Measurements from ENCODE around the gene LGALS1. TPM values are rescaled to one million over a fixed set of nuclear protein-coding genes. Genes with fewer than 3 reads are reported as not detected.
A peak's percentile ranks its signal among the peaks of the same experiment; 100 is the strongest.

The LGALS1 gene
- total RNA-seq, 2 donors from 2014 or later, result 10.4 to 16.0 TPM

GRCh38 chr22:37639070-37639760, 36.2 kb upstream of the LGALS1 start, which contains the start of gene SH3BP1:
SH3BP1 (plus strand) TSS chr22:37639669; CDS start chr22:37639788, 119 bp downstream.
- Histone ChIP-seq H3K27ac (ENCODE audit: low read depth, low read length) (no peak within 1 kb of the TSS), H3K36me3 (ENCODE audit: control insufficient read depth, insufficient read depth, low read length) (no peaks in the 10 kb centered on the region), H3K9me3 (ENCODE audit: control insufficient read depth, low read length) (no peaks in the 10 kb centered on the region), H3K4me1 (ENCODE audit: control insufficient read depth, insufficient read depth, low read length) (peaks cover 6% of the 10 kb centered on the region), H3K27me3 (ENCODE audit: control insufficient read depth, insufficient read depth, low read length, poor library complexity, severe bottlenecking) (no peaks in the 10 kb centered on the region), H3K9ac (ENCODE audit: extremely low read depth, low read length, poor library complexity, severe bottlenecking) (peak within 1 kb of the TSS; percentile 53), H3K4me3 (ENCODE audit: low read length) (peak within 1 kb of the TSS; percentile 87)
- Mint-ChIP-seq H3K27me3 (ENCODE audit: insufficient read depth) (no peaks in the 10 kb centered on the region), H3K9me3 (no peaks in the 10 kb centered on the region), H3K36me3 (ENCODE audit: low read depth) (peaks cover 9% of the 10 kb centered on the region), H3K4me3 (peak within 1 kb of the TSS; percentile 69), H3K4me1 (peaks cover 20% of the 10 kb centered on the region), H3K27ac (peak within 1 kb of the TSS; percentile 36)
- WGBS, 2 experiments (ENCODE audit: insufficient coverage in 1 of 2, insufficient read length in 1 of 2), result 10% methylated on average over 14 to 57 of the region's 57 CpGs
- TF ChIP-seq, protein P1, sequence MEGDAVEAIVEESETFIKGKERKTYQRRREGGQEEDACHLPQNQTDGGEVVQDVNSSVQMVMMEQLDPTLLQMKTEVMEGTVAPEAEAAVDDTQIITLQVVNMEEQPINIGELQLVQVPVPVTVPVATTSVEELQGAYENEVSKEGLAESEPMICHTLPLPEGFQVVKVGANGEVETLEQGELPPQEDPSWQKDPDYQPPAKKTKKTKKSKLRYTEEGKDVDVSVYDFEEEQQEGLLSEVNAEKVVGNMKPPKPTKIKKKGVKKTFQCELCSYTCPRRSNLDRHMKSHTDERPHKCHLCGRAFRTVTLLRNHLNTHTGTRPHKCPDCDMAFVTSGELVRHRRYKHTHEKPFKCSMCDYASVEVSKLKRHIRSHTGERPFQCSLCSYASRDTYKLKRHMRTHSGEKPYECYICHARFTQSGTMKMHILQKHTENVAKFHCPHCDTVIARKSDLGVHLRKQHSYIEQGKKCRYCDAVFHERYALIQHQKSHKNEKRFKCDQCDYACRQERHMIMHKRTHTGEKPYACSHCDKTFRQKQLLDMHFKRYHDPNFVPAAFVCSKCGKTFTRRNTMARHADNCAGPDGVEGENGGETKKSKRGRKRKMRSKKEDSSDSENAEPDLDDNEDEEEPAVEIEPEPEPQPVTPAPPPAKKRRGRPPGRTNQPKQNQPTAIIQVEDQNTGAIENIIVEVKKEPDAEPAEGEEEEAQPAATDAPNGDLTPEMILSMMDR (conservative IDR thresholded peaks at IDR 0.05), result no peak
- DNase-seq, result peak; percentile 89

- Histone ChIP-seq H3K9me3 (ENCODE audit: control insufficient read depth, low read length) (no peaks in the 10 kb centered on the region), H3K27ac (ENCODE audit: low read depth, low read length) (no peak overlapping the region), H3K4me1 (ENCODE audit: control insufficient read depth, insufficient read depth, low read length) (peaks cover 6% of the 10 kb centered on the region), H3K36me3 (ENCODE audit: control insufficient read depth, insufficient read depth, low read length) (peaks cover 7% of the 10 kb centered on the region), H3K27me3 (ENCODE audit: control insufficient read depth, insufficient read depth, low read length, poor library complexity, severe bottlenecking) (no peaks in the 10 kb centered on the region), H3K9ac (ENCODE audit: extremely low read depth, low read length, poor library complexity, severe bottlenecking) (peak overlapping the region; percentile 53), H3K4me3 (ENCODE audit: low read length) (peak overlapping the region; percentile 87)
- WGBS, 2 experiments (ENCODE audit: insufficient coverage in 1 of 2, insufficient read length in 1 of 2), result 7 to 12% methylated on average over 5 to 20 of the region's 27 CpGs
- peak; percentile 77 for DNase-seq
- Mint-ChIP-seq H3K9me3 (no peaks in the 10 kb centered on the region), H3K4me1 (peaks cover 14% of the 10 kb centered on the region), H3K36me3 (ENCODE audit: low read depth) (peaks cover 10% of the 10 kb centered on the region), H3K27ac (peak overlapping the region; percentile 35), H3K4me3 (peak overlapping the region; percentile 69), H3K27me3 (ENCODE audit: insufficient read depth) (no peaks in the 10 kb centered on the region)
- TF ChIP-seq, protein P1 (conservative IDR thresholded peaks at IDR 0.05), result no peak
Observed at GRCh38 chr22:37639771-37640590, 35.5 kb upstream of the LGALS1 start.

DNA sequence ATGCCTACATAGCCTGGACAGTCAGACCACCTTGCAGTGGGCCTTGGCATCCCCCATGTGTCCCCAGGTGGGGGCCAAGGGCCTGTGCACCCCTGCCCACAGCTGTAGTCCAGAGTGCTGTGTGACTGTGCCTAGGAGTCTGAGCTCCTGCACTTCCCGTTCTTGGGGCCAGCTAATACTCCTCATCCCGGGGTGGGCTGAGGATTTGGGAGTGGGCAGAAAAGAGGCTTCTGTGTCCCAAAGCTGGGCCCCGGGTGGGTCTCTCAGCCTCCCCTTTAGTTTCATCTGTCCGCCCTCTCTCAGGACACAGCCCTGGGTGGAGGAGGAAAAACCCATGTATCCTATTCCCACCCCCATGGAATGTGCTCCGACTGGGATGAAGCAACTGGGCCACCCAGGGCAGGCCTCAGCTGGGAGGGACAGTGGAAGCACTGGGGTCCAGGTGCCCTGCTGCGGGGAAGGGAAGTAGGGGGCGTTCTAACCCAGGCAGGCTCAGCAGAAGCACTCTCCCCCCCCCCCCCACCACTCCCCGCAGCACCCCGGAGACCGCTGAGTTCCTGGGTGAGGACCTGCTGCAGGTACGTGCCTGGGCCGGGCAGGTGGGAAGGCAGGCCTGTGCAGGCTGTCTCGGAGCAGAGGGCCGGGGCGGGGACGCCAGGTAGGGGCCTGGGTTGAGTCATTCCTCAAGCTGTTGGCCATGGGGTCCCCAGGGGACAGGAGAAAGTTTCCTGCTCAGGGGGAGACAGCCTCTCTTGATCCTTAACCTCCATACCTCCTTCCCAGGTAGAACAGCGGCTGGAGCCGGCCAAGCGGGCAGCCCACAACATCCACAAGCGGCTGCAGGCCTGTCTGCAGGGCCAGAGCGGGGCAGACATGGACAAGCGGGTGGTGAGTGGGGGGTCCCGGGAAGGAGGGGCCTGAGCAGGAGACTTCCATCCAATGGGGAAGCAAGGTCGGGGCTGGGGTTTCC, 34.6 kb upstream of the LGALS1 start:
- WGBS, 2 experiments (ENCODE audit: insufficient coverage in 1 of 2, insufficient read length in 1 of 2), result 87 to 90% methylated on average over 11 to 23 of the region's 24 CpGs
- no peak for DNase-seq
- peaks cover 14% of the 10 kb centered on the region for H3K4me1 Mint-ChIP-seq
- H3K36me3 ChIP-seq (ENCODE audit: control insufficient read depth, insufficient read depth, low read length), result peaks cover 9% of the 10 kb centered on the region
- H3K9me3 ChIP-seq (ENCODE audit: control insufficient read depth, low read length), result no peaks in the 10 kb centered on the region
- H3K27me3 Mint-ChIP-seq (ENCODE audit: insufficient read depth), result no peaks in the 10 kb centered on the region
- no peak overlapping the region for H3K9ac ChIP-seq (ENCODE audit: extremely low read depth, low read length, poor library complexity, severe bottlenecking)
- no peak overlapping the region for H3K27ac ChIP-seq (ENCODE audit: low read depth, low read length)
- H3K4me1 ChIP-seq (ENCODE audit: control insufficient read depth, insufficient read depth, low read length), result peaks cover 6% of the 10 kb centered on the region
- H3K27ac Mint-ChIP-seq, result no peak overlapping the region
- no peaks in the 10 kb centered on the region for H3K9me3 Mint-ChIP-seq
- peak overlapping the region; percentile 87 for H3K4me3 ChIP-seq (ENCODE audit: low read length)
- H3K27me3 ChIP-seq (ENCODE audit: control insufficient read depth, insufficient read depth, low read length, poor library complexity, severe bottlenecking), result no peaks in the 10 kb centered on the region
- H3K4me3 Mint-ChIP-seq, result peak overlapping the region; percentile 69
- TF ChIP-seq, protein P1 (conservative IDR thresholded peaks at IDR 0.05), result no peak
- H3K36me3 Mint-ChIP-seq (ENCODE audit: low read depth), result peaks cover 18% of the 10 kb centered on the region
